ENCODE measurements around the gene FGD3.
A peak's percentile ranks its signal among the peaks of the same experiment; 100 is the strongest.

Gene FGD3

GRCh38 chr9:93017621-93018020 lies 70.3 kb downstream of the FGD3 start:
- DNase-seq (ENCODE audit: low spot score in 2 of 2) (no peak), ATAC-seq (ENCODE audit: low read depth) (no peak)
- no peaks in the 10 kb centered on the region for H3K27me3 Mint-ChIP-seq
- H3K4me3 Mint-ChIP-seq, result no peak overlapping the region
- H3K4me1 Mint-ChIP-seq, result peaks cover 7% of the 10 kb centered on the region
- H3K27ac Mint-ChIP-seq, result no peak overlapping the region
- H3K9me3 Mint-ChIP-seq, result no peaks in the 10 kb centered on the region
- H3K36me3 Mint-ChIP-seq, result peaks cover 40% of the 10 kb centered on the region

GRCh38 chr9:93020151-93020550 lies 72.8 kb downstream of the FGD3 start:
- Mint-ChIP-seq H3K9me3 (no peaks in the 10 kb centered on the region), H3K27me3 (no peaks in the 10 kb centered on the region), H3K4me1 (peaks cover 10% of the 10 kb centered on the region), H3K4me3 (no peak overlapping the region), H3K36me3 (peaks cover 33% of the 10 kb centered on the region), H3K27ac (no peak overlapping the region)
- no peak for ATAC-seq (ENCODE audit: low read depth)
- no peak for DNase-seq (ENCODE audit: low spot score in 2 of 2)

- H3K27me3 Mint-ChIP-seq, result no peaks in the 10 kb centered on the region
- no peak overlapping the region for H3K4me3 Mint-ChIP-seq
- H3K27ac Mint-ChIP-seq, result no peak overlapping the region
- H3K36me3 Mint-ChIP-seq, result peaks cover 31% of the 10 kb centered on the region
- H3K4me1 Mint-ChIP-seq, result peaks cover 12% of the 10 kb centered on the region
- DNase-seq (ENCODE audit: low spot score in 2 of 2), result no peak
- no peak for ATAC-seq (ENCODE audit: low read depth)
- no peaks in the 10 kb centered on the region for H3K9me3 Mint-ChIP-seq
Observed at GRCh38 chr9:93020771-93021670, 73.7 kb downstream of the FGD3 start.

- H3K27ac Mint-ChIP-seq, result no peak overlapping the region
- ATAC-seq (ENCODE audit: low read depth), result no peak
- no peak overlapping the region for H3K4me3 Mint-ChIP-seq
- H3K36me3 Mint-ChIP-seq, result peaks cover 31% of the 10 kb centered on the region
- no peak for DNase-seq (ENCODE audit: low spot score in 2 of 2)
- H3K4me1 Mint-ChIP-seq, result peaks cover 17% of the 10 kb centered on the region
- no peaks in the 10 kb centered on the region for H3K27me3 Mint-ChIP-seq
- H3K9me3 Mint-ChIP-seq, result no peaks in the 10 kb centered on the region
Observed at GRCh38 chr9:93022066-93022465, 74.7 kb downstream of the FGD3 start.

- Mint-ChIP-seq H3K9me3 (no peaks in the 10 kb centered on the region), H3K36me3 (peaks cover 24% of the 10 kb centered on the region), H3K4me3 (no peak overlapping the region), H3K27ac (no peak overlapping the region), H3K4me1 (peaks cover 26% of the 10 kb centered on the region), H3K27me3 (no peaks in the 10 kb centered on the region)
- no peak for ATAC-seq (ENCODE audit: low read depth)
- DNase-seq (ENCODE audit: low spot score in 2 of 2), result no peak
Observed at GRCh38 chr9:93022721-93023520, 75.6 kb downstream of the FGD3 start.

GRCh38 chr9:93023521-93023815 lies 76.1 kb downstream of the FGD3 start:
- Mint-ChIP-seq H3K9me3 (no peaks in the 10 kb centered on the region), H3K4me3 (no peak overlapping the region), H3K27me3 (no peaks in the 10 kb centered on the region), H3K27ac (no peak overlapping the region), H3K4me1 (peaks cover 31% of the 10 kb centered on the region), H3K36me3 (peaks cover 22% of the 10 kb centered on the region)
- ATAC-seq (ENCODE audit: low read depth), result no peak
- DNase-seq (ENCODE audit: low spot score in 2 of 2), result no peak

- H3K4me3 Mint-ChIP-seq, result no peak overlapping the region
- H3K9me3 Mint-ChIP-seq, result no peaks in the 10 kb centered on the region
- DNase-seq (ENCODE audit: low spot score in 2 of 2) (no peak), ATAC-seq (ENCODE audit: low read depth) (no peak)
- peaks cover 15% of the 10 kb centered on the region for H3K36me3 Mint-ChIP-seq
- H3K27ac Mint-ChIP-seq, result peak overlapping the region; percentile 73
- H3K4me1 Mint-ChIP-seq, result peaks cover 37% of the 10 kb centered on the region
- H3K27me3 Mint-ChIP-seq, result no peaks in the 10 kb centered on the region
Observed at GRCh38 chr9:93024646-93024910, 77.3 kb downstream of the FGD3 start.

GRCh38 chr9:93024986-93025630 lies 77.8 kb downstream of the FGD3 start:
- no peaks in the 10 kb centered on the region for H3K9me3 Mint-ChIP-seq
- no peak overlapping the region for H3K4me3 Mint-ChIP-seq
- peaks cover 37% of the 10 kb centered on the region for H3K4me1 Mint-ChIP-seq
- H3K27ac Mint-ChIP-seq, result peak overlapping the region; percentile 58
- no peaks in the 10 kb centered on the region for H3K27me3 Mint-ChIP-seq
- DNase-seq (ENCODE audit: low spot score in 2 of 2) (no peak), ATAC-seq (ENCODE audit: low read depth) (no peak)
- H3K36me3 Mint-ChIP-seq, result peaks cover 14% of the 10 kb centered on the region

- Mint-ChIP-seq H3K4me1 (peaks cover 39% of the 10 kb centered on the region), H3K36me3 (peaks cover 15% of the 10 kb centered on the region), H3K27ac (no peak overlapping the region), H3K4me3 (no peak overlapping the region), H3K27me3 (no peaks in the 10 kb centered on the region), H3K9me3 (no peaks in the 10 kb centered on the region)
- DNase-seq (ENCODE audit: low spot score in 2 of 2) (no peak), ATAC-seq (ENCODE audit: low read depth) (no peak)
Observed at GRCh38 chr9:93025736-93026135, 78.4 kb downstream of the FGD3 start.

- ATAC-seq (ENCODE audit: low read depth) (no peak), DNase-seq (ENCODE audit: low spot score in 2 of 2) (no peak)
- peaks cover 18% of the 10 kb centered on the region for H3K36me3 Mint-ChIP-seq
- H3K27me3 Mint-ChIP-seq, result no peaks in the 10 kb centered on the region
- H3K4me1 Mint-ChIP-seq, result peaks cover 44% of the 10 kb centered on the region
- peak overlapping the region; percentile 73 for H3K27ac Mint-ChIP-seq
- H3K4me3 Mint-ChIP-seq, result no peak overlapping the region
- no peaks in the 10 kb centered on the region for H3K9me3 Mint-ChIP-seq
Observed at GRCh38 chr9:93026640-93027039, 79.3 kb downstream of the FGD3 start.

- no peaks in the 10 kb centered on the region for H3K9me3 Mint-ChIP-seq
- DNase-seq (ENCODE audit: low spot score in 2 of 2) (no peak), ATAC-seq (ENCODE audit: low read depth) (no peak)
- peaks cover 18% of the 10 kb centered on the region for H3K36me3 Mint-ChIP-seq
- H3K27ac Mint-ChIP-seq, result peak overlapping the region; percentile 83
- H3K27me3 Mint-ChIP-seq, result no peaks in the 10 kb centered on the region
- H3K4me3 Mint-ChIP-seq, result peak overlapping the region; percentile 64
- peaks cover 47% of the 10 kb centered on the region for H3K4me1 Mint-ChIP-seq
Observed at GRCh38 chr9:93027750-93028149, 80.4 kb downstream of the FGD3 start.

- peak; percentile 94 for ATAC-seq (ENCODE audit: low read depth)
Observed at GRCh38 chr9:93028448-93029006, 81.2 kb downstream of the FGD3 start.

GRCh38 chr9:93030642-93031628 lies 83.6 kb downstream of the FGD3 start:
- Mint-ChIP-seq H3K36me3 (peaks cover 16% of the 10 kb centered on the region), H3K27ac (peak overlapping the region; percentile 41), H3K4me1 (peaks cover 48% of the 10 kb centered on the region)

More at GRCh38 chr9:93028448-93029006, 81.2 kb downstream of the FGD3 start:
- Mint-ChIP-seq H3K4me1 (peaks cover 48% of the 10 kb centered on the region), H3K4me3 (peak overlapping the region; percentile 64), H3K36me3 (peaks cover 17% of the 10 kb centered on the region), H3K27ac (peak overlapping the region; percentile 83), H3K27me3 (no peaks in the 10 kb centered on the region), H3K9me3 (no peaks in the 10 kb centered on the region)
- DNase-seq (ENCODE audit: low spot score in 2 of 2), result peak; percentile 55 to 73

More at GRCh38 chr9:93030642-93031628, 83.6 kb downstream of the FGD3 start:
- H3K9me3 Mint-ChIP-seq, result no peaks in the 10 kb centered on the region
- ATAC-seq (ENCODE audit: low read depth) (no peak), DNase-seq (ENCODE audit: low spot score in 2 of 2) (no peak)
- no peaks in the 10 kb centered on the region for H3K27me3 Mint-ChIP-seq
- H3K4me3 Mint-ChIP-seq, result no peak overlapping the region

All from memory B cell (primary cell).